ENCODE data around the gene CD4.
A peak's percentile ranks its signal among the peaks of the same experiment; 100 is the strongest.

Gene CD4

DNA sequence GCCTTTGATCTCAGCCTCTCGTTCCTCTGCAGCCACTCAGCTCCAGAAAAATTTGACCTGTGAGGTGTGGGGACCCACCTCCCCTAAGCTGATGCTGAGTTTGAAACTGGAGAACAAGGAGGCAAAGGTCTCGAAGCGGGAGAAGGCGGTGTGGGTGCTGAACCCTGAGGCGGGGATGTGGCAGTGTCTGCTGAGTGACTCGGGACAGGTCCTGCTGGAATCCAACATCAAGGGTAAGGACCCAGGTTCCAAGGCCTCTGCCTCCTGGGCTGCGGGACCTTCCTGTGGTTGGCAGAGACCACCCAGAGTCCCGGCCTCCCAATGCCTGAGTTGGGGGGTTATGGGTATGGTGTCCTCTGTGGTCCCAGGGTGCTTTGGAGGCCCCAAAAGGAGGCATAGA is 27.8 kb downstream of the CD4 start:
- no peak for DNase-seq

DNA sequence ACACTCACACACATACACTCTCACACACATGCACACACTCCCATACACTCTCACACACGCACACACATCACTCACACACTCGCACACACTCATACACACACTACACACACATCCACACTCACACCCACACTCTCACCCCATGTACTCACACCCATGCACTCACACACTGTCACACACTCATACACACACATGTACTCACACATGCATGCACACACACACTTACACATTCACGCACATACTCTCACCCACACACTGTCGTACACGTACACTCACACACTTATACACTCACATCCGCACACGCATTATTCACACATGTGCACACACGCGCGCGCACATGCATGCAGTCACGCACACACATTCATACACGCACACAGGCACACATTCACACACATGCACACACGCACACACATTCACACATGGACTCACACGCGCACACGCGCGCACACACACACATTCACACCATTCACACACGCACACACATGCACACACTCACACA is 28.4 kb downstream of the CD4 start:
- DNase-seq, result no peak

DNA sequence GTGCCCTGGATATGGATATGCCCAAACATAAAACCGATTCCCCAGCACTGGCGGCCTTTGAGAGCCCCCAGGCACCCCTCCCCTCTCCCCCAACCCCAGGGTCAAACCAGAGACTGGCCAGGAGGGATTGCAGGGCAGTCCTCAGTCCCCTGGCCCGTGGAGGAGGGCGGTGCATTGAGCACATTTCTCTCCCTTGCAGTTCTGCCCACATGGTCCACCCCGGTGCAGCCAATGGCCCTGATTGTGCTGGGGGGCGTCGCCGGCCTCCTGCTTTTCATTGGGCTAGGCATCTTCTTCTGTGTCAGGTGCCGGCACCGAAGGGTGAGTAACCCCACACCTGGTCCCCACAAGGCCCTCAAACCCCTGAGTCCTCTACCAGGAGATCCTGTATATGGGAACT is 28.9 kb downstream of the CD4 start:
- DNase-seq, result no peak

DNA sequence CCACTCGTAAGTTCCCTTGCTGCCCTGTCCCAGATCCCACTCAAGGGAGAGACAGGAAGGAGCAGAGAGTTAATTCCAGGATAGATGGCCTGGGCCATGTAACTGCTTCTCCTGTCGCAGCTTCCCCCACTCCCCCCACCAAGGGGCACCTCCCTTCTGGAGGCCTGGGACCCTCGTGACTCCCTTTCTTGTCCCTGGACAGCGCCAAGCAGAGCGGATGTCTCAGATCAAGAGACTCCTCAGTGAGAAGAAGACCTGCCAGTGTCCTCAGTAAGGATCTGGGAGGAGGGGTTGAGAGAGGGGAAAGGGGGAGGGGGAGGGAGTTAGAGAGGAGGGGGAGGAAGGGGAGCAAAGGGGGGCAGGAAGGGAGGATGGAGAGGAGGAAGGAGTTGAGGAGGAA is 29.3 kb downstream of the CD4 start:
- DNase-seq, result no peak

DNA sequence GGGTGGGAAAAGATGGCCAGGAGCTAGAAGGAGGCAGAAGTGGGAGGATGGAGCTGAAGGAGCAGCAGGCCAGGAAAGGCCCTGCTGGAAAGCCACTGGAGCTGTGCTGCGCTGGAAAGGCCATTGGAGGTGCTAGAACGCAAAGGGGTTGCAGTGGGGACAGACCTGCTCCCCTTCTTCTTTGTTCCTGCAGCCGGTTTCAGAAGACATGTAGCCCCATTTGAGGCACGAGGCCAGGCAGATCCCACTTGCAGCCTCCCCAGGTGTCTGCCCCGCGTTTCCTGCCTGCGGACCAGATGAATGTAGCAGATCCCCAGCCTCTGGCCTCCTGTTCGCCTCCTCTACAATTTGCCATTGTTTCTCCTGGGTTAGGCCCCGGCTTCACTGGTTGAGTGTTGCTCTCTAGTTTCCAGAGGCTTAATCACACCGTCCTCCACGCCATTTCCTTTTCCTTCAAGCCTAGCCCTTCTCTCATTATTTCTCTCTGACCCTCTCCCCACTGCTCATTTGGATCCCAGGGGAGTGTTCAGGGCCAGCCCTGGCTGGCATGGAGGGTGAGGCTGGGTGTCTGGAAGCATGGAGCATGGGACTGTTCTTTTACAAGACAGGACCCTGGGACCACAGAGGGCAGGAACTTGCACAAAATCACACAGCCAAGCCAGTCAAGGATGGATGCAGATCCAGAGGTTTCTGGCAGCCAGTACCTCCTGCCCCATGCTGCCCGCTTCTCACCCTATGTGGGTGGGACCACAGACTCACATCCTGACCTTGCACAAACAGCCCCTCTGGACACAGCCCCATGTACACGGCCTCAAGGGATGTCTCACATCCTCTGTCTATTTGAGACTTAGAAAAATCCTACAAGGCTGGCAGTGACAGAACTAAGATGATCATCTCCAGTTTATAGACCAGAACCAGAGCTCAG is 30.0 kb downstream of the CD4 start:
- no peak for DNase-seq

DNA sequence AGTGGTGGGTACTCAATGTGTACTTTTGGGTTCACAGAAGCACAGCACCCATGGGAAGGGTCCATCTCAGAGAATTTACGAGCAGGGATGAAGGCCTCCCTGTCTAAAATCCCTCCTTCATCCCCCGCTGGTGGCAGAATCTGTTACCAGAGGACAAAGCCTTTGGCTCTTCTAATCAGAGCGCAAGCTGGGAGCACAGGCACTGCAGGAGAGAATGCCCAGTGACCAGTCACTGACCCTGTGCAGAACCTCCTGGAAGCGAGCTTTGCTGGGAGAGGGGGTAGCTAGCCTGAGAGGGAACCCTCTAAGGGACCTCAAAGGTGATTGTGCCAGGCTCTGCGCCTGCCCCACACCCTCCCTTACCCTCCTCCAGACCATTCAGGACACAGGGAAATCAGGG is 30.8 kb downstream of the CD4 start:
- no peak for DNase-seq

DNA sequence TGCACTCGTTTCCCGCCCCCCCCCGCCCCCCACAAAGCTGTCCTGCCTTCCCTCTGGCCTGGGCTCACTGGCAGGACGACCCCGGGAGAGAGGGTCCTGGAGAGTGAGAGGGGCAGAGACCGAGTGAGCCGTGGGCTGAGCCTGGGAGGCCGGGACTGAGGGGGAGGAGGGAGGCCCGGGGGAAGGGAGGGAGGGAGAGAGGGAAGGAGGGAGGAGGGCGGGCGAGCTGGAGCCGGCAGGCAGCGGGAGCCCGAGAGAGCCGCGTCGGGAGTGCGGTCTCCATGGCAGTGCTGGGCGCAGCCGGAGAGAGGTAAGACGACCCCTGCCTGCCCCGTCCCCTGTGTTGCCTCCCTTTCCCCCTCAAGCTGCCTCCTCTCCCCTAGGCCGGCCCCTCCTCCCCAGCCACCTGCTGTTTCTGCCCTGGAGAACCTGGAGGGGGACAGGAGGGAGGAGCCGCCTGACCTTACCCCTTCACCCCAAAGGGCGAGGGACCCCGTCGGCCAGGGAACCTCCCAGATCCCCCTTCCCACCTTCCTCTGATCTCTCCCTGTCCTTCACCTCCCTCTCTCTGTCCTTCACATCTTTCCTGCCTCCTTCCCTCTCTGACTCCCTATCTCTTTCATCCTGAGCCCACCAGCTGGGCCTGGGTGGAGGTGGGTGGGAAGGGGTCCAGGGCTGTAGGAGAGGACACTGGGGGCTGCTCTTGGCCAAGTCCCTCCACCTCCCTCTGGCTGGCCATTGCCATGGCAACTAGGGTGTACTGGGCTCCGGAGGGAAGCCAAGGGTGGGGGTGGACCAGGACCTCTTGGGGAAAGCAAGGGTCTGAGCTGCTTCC is 32.5 kb downstream of the CD4 start, which contains the start of gene GPR162:
Gene GPR162 (plus strand): TSS at position 231 of the 835 bp plus-strand sequence. CDS start 2,078 bp downstream, outside the sequence.
- DNase-seq, result peak; percentile 51

DNA sequence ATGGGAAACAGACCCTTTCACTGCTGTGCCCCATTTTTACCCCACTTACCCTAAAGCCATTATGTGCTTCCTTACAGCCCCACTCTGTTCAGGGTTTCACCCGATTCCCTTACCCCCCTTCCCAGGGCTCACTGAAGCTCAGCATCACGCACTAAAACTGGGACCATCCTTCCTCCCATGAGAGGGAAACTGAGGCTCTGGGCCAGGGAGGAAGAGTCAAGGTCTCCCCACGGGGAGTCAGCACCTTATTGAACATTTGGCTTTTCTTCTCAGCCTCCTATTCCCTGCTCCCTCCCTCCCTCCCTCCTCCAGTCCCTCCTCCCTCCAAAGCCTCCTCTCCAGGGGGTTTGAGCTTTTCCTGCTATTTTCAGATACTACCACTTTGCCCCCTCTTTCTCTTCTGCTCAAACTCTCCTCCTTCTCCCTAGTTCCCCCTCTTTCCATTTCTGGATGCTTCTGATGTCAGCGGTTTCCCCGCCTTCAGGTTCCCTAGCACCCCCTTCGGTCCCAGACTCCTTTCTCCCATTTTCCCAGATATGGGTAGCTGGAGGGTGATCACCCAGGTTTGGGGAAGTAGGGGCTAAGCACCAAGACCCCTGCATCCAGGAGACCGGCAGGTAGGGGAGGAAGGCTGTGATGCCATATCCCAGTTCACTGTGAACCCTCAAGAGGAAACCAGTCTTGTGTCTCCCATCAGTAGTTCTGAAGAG is 33.3 kb downstream of the CD4 start:
- DNase-seq, result no peak

DNA sequence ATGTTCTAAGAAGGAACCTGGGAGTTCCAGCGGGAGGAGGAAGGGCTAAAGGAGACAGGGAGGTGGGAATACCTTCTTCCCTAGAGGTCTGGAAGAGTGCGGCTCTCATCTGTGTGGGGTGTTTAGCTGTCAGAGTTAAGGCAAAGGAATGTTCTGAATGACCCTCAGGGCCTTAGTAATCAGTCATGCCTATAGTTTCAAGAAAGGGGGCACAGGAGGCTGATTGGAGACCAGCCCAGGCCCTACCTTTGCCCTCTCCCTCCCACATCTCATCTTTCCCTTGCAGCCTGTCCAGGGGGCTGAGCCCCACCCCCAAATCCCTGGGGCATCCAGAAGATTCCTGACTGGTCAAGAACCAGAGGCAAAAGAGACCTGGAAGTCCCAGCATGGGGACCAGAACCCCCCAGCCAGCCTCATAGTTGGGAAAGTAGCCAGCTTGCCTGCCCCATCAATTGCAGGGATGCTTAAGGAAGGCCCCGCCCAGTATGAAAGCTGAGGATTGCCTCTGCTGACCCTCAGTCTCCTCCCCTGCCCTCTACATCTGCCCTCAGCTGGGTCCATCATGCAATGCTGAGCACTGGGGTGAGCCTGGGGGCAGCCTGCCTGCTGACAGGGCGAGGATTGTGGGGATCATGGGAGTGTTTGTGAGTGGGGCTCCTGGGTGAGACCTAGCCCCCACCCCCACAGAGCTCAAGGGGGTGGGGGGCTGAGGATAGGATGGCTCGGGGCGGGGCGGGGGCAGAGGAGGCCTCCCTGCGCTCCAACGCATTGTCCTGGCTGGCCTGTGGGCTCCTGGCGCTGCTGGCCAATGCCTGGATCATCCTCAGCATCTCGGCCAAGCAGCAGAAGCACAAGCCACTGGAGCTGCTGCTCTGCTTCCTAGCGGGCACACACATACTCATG is 34.1 kb downstream of the CD4 start:
- no peak for DNase-seq

DNA sequence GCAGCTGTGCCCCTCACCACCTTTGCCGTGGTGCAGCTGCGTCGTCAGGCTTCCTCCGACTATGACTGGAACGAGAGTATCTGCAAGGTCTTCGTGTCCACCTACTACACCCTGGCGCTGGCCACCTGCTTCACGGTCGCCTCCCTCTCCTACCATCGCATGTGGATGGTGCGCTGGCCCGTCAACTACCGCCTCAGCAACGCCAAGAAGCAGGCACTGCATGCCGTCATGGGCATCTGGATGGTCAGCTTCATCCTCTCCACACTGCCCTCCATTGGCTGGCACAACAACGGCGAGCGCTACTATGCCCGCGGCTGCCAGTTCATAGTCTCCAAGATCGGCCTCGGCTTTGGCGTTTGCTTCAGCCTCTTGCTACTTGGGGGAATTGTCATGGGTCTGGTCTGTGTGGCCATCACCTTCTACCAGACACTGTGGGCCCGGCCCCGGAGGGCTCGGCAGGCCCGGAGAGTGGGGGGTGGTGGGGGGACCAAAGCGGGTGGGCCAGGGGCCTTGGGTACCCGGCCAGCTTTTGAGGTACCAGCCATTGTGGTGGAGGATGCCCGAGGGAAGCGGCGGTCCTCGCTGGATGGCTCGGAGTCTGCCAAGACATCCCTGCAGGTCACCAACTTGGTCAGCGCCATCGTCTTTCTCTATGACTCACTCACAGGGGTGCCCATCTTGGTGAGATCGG is 34.9 kb downstream of the CD4 start:
- no peak for DNase-seq

DNA sequence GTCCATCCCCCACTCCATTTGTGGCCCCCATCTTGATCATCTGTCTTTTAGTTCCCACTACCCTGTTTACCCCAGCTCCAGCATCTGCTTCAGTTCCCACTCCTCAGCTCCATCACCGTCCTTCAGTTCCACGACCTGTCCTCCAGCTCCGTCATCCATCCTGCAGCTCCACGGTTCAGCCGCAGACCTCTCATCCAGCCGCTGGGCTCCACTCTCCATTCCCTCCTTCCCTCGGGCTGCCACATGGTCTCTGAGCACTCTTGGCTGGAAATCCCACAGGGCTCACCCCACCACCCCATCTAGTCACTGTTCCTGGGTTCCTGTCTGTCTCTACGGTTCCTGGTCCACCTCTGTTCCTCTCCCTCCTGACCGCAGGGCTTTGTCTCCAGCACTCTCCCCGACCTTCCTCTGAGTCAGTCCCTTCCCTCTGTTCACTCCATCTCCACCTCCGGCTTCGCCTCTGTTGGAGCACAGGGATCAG is 35.6 kb downstream of the CD4 start:
- no peak for DNase-seq

DNA sequence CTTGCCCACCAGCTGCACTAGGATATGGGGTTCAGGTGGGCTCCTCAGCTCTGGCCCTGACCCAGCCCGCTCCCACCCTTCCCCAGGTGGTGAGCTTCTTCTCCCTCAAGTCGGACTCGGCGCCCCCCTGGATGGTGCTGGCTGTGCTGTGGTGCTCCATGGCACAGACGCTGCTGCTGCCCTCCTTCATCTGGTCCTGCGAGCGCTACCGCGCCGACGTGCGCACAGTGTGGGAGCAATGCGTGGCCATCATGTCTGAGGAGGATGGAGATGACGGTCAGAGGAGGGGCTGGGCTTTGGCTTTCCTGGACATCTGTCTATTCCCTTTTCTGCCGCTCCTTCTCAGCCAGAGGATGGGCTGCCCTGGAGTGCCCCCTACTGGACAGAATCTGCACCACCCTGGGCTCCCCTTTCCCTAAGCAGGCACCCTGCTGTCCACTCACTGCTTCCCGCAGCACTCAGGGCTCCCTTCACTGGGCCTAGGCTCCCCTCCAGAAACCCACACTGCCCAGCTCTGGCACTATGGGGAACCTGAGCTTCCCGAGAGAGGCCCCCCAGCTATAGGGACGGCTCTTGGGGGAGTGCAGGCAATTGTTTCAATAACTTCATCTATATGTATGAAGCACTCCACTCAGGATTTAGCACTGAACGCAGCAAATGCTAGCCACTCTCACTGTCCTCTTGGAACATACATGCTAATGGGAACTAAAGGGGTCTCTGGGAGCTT is 36.2 kb downstream of the CD4 start:
- peak; percentile 90 for DNase-seq

DNA sequence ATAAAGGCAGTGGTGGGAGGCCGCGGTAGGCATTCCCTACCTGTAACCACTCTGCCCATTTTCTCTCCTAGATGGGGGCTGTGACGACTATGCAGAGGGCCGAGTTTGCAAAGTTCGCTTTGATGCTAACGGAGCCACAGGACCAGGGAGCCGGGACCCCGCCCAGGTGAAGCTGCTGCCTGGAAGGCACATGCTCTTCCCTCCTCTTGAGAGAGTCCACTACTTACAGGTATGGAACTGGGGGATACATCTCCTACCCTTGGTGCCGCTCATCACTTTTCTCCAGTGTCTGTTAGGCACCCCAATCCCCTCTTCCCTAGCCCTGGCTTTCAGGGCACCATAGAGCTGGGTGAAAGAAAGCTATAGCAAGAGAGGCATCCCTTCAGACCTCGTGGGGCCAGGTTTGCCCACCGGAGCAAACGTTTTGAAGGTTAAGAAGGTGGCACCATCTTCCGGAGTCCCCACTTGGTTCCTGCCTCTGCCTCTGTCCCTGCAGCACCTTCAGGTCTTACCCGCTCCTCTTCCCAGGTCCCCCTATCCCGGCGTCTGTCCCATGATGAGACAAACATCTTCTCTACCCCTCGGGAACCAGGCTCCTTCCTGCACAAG is 36.9 kb downstream of the CD4 start:
- no peak for DNase-seq

DNA sequence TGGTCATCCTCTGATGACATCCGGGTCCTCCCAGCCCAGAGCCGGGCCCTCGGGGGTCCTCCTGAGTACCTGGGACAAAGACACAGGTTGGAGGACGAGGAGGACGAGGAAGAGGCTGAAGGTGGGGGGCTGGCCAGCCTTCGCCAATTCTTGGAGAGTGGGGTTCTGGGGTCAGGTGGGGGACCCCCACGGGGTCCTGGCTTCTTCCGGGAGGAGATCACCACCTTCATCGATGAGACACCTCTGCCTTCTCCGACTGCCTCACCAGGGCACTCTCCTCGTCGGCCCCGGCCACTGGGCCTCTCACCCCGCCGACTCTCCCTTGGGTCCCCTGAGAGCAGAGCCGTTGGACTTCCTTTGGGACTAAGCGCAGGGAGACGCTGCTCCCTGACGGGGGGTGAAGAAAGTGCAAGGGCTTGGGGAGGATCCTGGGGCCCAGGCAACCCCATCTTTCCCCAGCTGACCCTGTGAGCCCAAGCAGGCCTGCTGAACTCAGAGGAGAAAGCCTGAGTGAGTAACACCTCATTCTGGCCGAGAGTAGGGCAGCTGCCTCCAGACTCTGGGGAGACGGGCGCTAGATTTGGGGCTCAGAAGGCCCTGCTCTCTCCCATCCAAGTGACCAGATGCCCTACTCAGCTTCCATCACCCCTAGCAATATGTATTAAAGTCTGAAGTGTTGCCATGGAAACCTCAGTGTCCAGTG is 37.6 kb downstream of the CD4 start:
- no peak for DNase-seq

DNA sequence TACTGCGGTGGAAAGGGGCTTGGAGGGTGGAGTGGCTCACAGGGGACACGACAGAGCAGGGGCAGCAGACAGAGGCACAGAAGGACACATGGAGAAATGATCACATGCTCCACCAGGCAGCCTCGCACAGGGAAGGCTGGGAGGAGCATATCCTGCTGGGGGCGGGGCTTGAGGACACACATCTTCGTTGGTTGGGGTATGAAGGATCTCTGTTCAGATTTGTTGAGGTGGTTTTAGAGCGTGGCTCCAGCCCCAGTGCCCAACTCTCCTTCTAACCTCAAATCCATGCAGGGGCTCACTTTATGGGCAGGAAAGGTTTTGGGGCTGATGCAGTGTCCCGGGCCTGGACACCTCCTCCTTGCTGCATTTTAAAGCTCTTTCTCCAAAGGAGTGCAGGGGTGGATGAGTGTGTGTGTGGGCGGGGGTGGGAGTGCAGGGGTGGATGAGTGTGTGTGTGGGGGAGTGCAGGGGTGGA is 38.1 kb downstream of the CD4 start:
- DNase-seq, result peak; percentile 96

DNA sequence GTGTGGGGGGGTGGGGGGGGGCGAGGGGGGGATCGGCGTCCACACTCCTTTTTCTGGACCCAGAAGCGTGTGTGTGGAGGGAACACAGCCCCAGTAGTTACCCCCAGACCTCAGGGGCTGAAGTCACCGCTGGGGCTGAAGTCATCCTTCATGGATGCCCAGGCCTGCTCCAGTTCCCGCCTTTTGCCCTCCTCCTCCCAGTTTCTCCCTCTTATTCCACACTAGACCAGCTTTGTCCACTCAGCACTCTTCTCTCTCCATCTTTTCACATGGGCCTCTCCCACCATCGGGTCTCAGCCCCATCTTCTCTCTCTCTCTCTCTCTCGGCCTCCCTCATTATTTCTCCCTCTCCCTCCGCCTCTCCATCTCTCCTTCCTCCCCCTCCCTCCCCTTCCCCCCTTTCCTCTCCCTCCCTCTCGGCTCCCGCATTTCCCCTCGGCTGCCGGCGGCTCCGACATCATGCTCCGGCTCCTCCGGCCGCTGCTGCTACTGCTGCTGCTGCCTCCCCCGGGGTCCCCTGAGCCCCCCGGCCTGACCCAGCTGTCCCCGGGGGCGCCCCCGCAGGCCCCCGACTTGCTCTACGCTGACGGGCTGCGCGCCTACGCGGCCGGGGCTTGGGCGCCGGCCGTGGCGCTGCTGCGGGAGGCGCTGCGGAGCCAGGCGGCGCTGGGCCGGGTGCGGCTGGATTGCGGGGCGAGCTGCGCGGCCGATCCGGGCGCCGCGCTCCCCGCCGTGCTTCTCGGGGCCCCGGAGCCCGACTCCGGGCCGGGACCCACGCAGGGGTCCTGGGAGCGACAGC is 38.9 kb downstream of the CD4 start, which contains the start of gene P3H3:
Gene P3H3 (plus strand): TSS at position 426 of the 799 bp plus-strand sequence. CDS start 34 bp downstream, at position 460.
- peak; percentile 45 for DNase-seq

DNA sequence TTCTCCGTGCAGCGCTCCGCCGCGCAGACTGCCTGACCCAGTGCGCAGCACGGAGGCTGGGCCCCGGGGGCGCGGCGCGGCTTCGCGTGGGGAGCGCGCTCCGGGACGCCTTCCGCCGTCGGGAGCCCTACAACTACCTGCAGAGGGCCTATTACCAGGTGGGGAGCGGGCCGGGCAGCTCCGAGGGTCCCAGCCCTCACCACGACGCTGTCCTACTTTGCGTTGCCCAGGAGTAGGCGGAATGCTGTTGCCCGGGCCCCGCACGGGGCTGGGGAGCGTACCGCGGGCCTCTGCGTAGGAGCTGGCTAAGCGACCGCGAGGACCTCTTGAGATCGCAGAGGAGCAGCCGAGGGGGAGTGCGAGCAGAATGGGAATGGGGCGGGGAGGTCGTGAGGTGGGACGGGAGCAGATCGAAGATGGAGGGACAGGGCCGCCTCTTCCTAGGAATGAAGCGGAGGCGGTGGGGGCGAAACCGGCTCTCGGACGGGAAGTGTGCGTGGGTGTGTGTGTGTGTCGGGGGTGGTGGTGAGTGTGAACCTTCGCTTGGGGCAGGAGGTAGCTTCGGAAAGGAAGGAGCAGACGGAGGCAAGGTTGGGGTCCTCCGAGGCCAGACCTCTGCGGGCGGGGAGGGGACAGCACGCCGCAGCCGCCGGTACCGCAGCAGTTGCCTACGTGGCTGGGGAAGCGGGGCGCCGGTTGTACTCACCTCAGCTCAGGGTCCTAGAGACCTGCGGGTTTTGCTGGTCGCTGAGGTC is 39.6 kb downstream of the CD4 start:
- no peak for DNase-seq

All from NCI-H1694 (cell line).